ENCODE results near the gene KRT80. TPM values are rescaled to one million over a fixed set of nuclear protein-coding genes. Genes with fewer than 3 reads are reported as not detected.

Gene KRT80
- total RNA-seq, 2 donors from 2014 or later = 0.30 to 1.5 TPM

DNA sequence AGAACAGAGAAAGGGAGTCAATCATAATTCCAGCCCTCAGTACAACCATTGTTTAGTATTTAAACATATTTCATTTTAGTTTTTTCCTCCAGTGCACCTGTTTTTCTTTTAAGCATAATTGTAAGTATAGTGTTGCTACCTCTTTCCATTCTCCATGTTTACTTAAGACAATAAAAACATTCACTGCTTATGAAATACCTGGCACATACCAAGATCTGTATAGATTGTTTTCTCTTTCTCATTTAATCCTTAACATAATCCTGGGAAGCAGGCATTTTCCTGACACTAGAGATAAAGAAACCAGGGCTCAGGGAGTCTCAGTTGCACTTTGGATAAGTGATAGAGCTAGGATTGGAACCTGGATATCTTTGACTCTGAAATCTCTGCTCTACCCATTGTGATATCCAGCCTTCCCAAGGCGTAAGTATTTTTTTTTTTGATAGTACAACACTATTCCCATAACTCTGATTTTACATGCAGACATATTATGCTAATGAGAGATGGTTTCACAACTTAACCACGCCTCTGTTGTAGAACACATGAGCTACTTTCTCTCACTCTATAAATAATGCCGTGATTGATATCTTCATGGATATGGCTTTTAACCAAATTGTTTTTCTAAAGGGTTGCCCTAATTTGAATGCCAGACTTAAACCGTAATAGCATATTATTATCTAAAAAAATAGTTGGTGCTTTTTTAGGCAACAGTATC lies 29.4 kb upstream of the KRT80 start:
- Histone ChIP-seq H3K4me3 (no peak overlapping the region), H3K36me3 (no peaks in the 10 kb centered on the region), H3K27me3 (no peaks in the 10 kb centered on the region), H3K27ac (no peak overlapping the region), H3K4me1 (peaks cover 0 to 11% of the 10 kb centered on the region in 2 donors), H3K9me3 (no peaks in the 10 kb centered on the region)
- DNase-seq (ENCODE audit: low spot score) = no peak
- TF ChIP-seq, protein P1, sequence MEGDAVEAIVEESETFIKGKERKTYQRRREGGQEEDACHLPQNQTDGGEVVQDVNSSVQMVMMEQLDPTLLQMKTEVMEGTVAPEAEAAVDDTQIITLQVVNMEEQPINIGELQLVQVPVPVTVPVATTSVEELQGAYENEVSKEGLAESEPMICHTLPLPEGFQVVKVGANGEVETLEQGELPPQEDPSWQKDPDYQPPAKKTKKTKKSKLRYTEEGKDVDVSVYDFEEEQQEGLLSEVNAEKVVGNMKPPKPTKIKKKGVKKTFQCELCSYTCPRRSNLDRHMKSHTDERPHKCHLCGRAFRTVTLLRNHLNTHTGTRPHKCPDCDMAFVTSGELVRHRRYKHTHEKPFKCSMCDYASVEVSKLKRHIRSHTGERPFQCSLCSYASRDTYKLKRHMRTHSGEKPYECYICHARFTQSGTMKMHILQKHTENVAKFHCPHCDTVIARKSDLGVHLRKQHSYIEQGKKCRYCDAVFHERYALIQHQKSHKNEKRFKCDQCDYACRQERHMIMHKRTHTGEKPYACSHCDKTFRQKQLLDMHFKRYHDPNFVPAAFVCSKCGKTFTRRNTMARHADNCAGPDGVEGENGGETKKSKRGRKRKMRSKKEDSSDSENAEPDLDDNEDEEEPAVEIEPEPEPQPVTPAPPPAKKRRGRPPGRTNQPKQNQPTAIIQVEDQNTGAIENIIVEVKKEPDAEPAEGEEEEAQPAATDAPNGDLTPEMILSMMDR (IDR thresholded peaks at IDR 0.05) = no peak

DNA sequence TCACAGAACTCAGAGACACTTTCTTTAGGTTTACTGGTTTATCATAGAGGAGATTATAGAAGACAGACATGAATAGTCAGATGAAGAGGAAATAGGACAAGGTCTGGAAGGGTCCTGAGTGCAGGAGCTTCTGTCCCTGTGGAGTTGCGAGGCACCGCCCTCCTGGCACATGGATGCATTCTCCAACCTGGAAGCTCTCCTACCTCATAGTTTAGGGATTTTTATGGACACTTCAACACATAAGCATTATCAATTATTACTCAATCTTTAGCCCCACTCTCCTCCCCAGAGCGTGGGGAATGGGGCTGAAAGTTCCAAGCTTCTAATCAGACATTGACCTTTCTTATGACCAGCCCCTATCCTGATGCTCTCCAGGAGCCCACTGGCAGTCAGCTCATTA lies 28.7 kb upstream of the KRT80 start:
- peaks cover 0 to 11% of the 10 kb centered on the region in 2 donors for H3K4me1 ChIP-seq
- TF ChIP-seq, protein P1 (IDR thresholded peaks at IDR 0.05) = no peak
- H3K9me3 ChIP-seq = no peaks in the 10 kb centered on the region
- no peaks in the 10 kb centered on the region for H3K36me3 ChIP-seq
- no peaks in the 10 kb centered on the region for H3K27me3 ChIP-seq
- no peak overlapping the region for H3K27ac ChIP-seq
- no peak overlapping the region for H3K4me3 ChIP-seq
- no peak for DNase-seq (ENCODE audit: low spot score)

DNA sequence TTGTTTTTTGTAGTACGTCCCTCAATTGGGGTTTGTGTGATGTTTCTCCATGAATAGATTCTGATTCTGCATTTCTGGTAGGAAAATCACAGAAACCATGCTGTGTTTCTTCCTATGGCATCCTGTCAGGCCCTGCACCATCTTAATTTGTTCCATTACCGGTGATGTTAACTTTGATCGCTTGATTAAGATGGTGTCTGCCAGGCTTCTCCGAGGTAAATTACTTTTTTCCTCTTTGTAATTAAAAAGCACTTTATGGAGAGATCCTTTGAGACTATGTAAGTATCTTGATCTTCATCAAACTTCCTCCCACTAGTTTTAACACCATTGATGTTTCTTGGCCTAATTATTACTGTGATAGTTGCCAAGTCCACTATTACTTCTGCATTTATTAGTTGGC lies 26.2 kb upstream of the KRT80 start:
- H3K9me3 ChIP-seq = no peaks in the 10 kb centered on the region
- no peak for DNase-seq (ENCODE audit: low spot score)
- H3K4me1 ChIP-seq = peaks cover 0 to 11% of the 10 kb centered on the region in 2 donors
- TF ChIP-seq, protein P1 (IDR thresholded peaks at IDR 0.05) = no peak
- H3K27me3 ChIP-seq = no peaks in the 10 kb centered on the region
- H3K27ac ChIP-seq = no peak overlapping the region
- H3K4me3 ChIP-seq = no peak overlapping the region
- H3K36me3 ChIP-seq = no peaks in the 10 kb centered on the region

DNA sequence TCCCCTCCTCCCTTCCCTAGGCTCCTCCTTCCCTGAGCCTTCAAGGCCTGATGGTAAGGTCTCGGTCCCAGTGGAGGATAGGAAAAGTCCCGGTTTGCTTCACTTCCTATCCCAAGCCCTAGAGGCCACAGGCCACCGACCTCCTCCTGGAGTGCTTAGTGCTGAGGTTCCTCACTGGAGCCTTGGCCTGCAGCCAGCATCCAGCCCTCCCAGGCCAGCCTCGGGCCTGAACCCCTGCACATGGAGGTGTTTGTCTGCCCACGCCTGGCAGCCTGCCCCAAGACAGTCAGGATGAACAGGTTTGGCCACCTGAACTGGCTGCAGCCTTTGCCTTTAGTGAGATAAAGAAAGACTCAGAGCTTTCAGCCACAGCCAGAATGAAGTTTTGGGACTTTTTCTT lies 25.4 kb upstream of the KRT80 start:
- TF ChIP-seq, protein P1 (IDR thresholded peaks at IDR 0.05) = no peak
- H3K9me3 ChIP-seq = no peaks in the 10 kb centered on the region
- H3K36me3 ChIP-seq = no peaks in the 10 kb centered on the region
- H3K4me1 ChIP-seq = peaks cover 0 to 11% of the 10 kb centered on the region in 2 donors
- no peak overlapping the region for H3K27ac ChIP-seq
- H3K27me3 ChIP-seq = no peaks in the 10 kb centered on the region
- no peak overlapping the region for H3K4me3 ChIP-seq
- no peak for DNase-seq (ENCODE audit: low spot score)

DNA sequence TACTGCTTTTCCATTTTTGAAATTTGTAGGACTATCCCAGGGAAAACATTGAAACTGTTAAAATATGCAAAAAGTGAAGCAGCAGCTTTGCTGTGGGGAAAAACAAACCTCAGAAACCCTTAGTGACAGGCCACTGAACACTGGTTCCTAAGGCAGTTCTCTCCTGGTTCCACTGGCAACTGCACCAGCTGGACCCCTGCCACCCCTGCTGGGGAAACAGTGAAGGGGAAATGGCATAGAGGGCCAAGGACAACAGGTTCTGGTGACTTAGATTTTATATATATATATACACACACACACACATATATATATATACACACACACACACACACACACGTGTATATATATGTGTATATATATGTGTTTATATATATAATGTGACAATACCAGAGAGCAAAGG lies 25.0 kb upstream of the KRT80 start:
- H3K9me3 ChIP-seq = no peaks in the 10 kb centered on the region
- no peak for DNase-seq (ENCODE audit: low spot score)
- no peak overlapping the region for H3K4me3 ChIP-seq
- H3K36me3 ChIP-seq = no peaks in the 10 kb centered on the region
- TF ChIP-seq, protein P1 (IDR thresholded peaks at IDR 0.05) = no peak
- no peak overlapping the region for H3K27ac ChIP-seq
- no peaks in the 10 kb centered on the region for H3K27me3 ChIP-seq
- peaks cover 0 to 11% of the 10 kb centered on the region in 2 donors for H3K4me1 ChIP-seq

DNA sequence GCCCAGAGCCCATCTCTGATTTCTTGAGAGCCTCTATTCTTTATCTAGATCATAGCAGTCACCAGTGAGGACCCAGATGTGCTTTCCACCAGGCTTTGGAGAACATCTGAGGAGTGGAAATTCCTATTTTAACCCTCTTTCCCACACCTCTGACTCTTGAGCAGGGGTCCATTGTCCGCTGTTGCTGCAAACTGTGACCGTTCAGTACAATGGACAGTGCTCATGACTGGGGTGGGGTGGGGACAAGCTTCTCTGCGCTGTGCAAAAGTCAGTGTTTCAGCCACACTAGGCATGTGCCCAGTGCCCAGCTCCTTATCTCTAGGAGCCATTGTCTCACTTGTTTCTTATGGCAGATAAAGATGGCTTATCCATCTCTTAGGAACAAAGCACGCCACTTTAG lies 24.3 kb upstream of the KRT80 start:
- no peak for DNase-seq (ENCODE audit: low spot score)
- TF ChIP-seq, protein P1 (IDR thresholded peaks at IDR 0.05) = no peak
- H3K4me1 ChIP-seq = peaks cover 0 to 11% of the 10 kb centered on the region in 2 donors
- H3K36me3 ChIP-seq = no peaks in the 10 kb centered on the region
- H3K4me3 ChIP-seq = no peak overlapping the region
- no peak overlapping the region for H3K27ac ChIP-seq
- no peaks in the 10 kb centered on the region for H3K9me3 ChIP-seq
- no peaks in the 10 kb centered on the region for H3K27me3 ChIP-seq

Measured in right atrium auricular region (tissue), 2 donors.